Amniotic epithelial cell (primary cell): ENCODE results near the gene ATP10B.

Experiments used
- DNase-seq: peaks from one replicate; pipeline ENCODE4 v3.0.0-alpha.2; 2010; ENCODE audit warnings: low read depth

Gene ATP10B

DNA sequence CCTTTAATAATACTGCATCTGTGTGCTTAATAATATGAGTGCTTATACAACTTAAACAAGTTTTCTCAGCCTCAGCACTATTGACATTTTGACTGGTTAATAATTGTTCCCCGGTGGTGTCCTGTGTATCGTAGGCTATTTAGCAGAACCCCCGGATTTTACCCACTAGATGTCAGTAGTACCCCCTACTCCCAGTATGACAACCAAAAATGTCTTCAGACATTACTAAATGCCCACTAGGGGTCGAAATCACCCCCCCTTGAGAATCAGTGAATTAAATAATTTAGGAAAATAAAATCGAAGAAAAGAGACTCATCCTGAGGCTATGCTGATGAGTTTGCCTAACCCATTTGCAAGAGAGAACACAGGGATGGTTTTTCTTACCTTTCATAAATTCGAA is 166.3 kb downstream of the ATP10B start:
- no peak for DNase-seq

DNA sequence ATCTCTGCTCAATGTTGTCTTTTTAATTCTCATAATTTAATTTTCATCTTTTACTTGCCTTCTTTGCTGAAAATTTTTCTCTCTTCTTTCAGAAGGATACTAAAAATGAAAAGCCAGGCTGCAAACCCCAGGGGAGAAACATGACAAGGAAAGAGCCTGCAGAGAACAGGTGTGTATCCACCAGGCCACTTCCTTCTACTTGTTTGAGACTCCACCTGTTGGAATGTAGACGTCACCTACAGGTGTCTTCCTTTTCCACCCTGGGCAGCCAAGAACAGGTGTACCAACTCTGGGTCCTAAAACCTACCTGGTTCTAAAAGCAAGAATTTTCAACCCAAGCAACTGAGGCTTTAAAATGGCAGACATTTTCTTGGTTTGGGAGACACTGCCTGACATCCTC is 166.8 kb downstream of the ATP10B start:
- DNase-seq = no peak

DNA sequence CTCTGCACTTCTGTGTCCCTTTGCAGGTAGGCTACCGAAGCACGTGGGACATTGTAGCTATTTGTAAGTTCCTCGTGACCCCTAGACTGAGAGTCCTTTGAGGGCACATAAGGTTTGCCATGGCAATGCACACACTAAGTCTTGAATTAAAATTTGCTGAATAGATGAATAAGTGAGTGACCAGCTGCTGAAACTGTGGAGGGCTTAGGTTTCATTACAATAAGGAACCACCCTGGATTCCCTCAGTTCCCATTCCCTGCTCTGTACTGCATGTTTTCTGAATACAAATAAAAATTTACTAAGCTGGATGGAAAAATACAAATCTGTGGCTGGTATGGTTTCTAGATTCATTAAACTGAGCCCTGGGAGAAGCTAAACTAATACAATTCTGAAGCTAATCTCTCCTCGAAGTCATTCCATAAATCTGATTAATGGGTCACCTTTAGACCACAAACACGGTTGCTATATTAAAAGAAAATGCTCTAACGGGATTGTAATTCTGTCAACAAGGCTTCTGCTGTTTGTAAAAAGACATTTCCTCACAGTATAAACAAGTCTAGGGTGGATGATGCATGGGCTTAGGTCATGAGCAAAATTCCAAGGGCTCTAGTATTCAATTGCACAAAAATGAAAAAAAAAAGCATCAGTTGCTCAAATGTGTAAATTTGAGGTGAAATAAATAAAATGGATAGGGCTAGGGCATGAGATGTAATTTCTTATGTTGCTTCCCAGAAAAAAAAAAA is 172.3 kb downstream of the ATP10B start:
- DNase-seq = no peak

DNA sequence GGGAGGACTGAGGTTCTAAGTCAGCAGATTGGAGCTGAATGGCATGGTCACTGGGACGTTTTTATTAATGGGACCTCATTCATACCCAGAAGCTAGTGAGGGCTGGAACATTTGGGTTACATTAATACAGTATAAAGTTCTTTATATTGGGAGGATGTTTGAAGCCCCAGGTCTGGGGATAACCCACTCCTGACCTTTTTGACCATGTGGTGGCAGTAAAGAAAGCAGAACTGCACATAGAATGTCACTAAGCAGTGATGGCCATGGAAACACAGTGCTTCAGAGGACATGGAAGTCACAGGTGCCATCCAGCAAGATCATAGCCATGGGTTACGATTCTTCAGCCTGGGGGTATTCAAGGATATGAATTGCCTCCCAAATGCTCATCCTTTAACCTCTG is 176.0 kb downstream of the ATP10B start:
- DNase-seq = no peak

DNA sequence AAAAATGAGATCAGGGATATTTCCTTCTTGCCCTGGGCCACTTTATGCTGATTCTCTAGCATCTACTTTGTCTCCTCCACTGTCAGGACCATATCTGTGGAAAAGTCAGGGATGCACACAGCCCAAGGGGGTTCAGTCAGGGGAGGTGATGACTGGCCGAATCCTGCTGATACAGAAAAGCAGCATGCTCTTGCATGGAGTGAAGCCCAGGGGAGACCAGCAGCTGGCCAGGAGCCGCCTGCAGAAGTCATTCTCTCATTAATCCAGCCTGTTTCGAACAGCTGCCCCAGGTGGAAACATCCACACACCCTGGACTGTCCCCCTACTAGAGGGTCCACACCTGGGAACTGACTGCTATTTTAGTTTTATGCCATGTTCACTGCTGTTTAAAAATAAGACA is 177.1 kb downstream of the ATP10B start:
- DNase-seq = no peak

DNA sequence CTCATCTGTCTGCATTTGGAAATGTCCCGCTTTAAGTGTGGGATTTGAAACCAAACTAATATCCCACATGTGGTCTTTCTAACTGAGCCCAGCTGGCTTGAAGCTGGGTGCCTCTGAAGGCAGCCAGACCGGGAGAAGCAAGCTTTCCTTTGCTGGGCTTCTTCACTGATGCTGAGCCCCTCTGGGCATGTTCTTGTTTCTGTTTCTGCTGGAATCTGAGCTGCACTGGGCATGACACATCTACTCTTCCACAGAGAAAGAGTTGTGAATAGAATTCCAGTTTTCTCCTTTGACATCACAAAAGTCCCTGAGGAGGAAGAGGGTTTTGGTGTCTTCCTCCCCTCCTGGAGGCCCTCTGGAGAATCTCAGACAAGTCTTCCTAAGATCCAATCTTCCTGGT is 179.5 kb downstream of the ATP10B start:
- no peak for DNase-seq

DNA sequence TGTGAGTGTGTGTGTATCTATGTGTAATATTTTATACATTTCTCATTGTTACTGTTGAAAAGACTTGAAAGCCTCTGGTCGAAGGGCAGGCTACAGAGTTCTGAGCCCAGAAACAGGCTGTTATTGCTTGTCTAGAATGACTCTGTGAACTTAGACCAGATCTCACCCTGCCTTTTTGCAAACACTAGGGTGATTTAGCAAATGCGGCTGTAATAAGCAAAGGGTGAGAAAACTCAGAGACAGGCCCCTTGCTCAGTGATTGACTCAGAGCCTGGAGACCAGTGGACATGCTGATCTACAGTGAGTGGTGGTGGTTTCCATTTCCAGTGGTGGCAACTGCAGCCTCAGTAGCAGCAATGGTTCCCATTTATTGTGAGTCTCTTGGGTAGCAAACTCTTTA is 183.7 kb downstream of the ATP10B start:
- DNase-seq = no peak

DNA sequence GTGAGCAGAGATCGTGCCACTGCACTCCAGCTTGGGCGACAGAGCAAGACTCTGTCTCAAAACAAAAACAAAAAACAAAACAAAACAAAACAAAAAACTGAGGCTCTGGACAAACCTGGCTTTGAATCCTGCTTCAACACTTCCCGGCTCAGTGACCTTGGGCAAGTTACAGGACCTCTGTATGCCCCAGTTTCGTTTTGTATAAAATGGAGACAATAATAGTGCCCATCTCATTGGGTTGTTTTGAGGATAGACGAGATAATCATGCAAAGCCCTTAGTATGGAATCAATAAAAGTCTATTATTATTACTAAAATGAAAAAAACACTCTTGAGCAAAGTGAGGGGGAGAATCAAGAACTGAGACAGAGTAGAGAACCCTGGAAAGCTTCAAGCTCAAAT is 184.9 kb downstream of the ATP10B start:
- no peak for DNase-seq

DNA sequence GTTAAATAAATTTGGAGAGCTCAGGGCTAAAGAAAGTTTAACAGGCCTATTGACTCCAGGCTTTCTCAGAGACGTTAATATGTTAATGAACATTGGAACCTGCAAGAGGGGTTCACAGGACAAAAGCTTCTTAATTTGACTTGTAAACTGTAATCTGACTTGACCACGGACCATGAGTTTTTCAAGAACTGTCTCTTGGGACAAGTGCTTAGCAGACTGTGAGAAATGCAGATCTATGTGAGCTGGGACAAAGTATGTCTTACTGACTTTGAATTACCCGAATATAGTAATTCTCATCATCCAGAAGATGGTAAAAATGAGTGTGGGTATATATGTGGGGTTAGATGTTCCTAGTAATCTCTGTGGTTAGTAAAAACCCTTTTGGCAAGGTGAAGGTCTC is 186.6 kb downstream of the ATP10B start:
- no peak for DNase-seq

DNA sequence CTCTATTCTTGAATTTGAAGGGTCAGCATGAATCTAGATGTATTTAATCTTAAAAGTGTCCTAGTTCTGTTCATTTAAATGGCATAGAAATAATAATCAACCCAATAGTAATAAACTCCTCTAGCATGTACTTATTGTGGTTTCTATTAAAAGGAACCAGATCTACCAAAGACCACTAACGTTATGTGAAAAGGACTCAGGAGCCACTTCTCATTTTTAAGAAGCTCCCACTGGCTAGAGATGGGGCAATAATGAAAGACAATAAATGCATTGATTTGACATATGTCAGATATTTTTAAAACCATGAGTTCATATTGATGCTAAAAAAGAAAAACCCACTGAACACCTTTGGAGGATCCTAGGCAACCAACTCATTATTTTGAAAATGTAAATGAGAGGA is 191.9 kb downstream of the ATP10B start:
- DNase-seq = no peak

DNA sequence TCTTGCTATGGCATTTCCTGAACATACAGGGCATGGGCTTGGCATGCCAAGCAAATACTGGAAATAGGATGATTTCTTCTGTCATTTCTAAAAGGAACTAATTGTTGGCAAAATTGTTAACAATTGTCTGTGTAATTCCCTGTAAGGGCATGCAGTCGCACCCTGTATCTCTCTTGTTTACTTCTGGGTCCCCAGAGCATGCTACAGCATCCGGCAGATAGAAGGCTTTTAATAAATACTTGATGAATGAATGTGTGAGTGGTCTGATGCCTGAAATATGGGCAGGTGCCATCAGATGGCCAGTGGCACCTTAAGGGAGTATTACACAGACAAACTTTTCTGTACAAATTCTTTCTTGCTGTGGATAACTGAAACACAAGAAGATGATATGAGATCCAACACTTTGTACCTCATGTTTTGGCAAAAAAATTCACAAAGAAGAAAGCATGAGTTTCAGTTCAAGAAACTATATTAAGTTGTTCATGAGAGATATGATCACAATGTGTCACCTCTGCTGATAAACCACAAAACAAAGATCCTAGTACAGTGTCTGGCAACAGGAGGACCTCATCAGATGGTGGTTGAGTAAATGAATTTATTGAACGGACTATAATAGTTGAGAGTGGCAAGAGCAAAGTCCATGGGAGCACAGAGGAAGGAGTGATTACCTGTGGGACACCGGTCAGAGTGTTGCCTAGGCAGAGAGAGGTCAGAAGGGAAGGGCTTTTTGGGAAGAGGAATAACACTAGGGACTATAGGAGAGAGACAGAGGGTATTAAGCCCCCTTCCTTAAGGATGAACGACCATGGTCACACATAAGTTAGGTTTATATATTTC is 194.2 kb downstream of the ATP10B start:
- DNase-seq = no peak

DNA sequence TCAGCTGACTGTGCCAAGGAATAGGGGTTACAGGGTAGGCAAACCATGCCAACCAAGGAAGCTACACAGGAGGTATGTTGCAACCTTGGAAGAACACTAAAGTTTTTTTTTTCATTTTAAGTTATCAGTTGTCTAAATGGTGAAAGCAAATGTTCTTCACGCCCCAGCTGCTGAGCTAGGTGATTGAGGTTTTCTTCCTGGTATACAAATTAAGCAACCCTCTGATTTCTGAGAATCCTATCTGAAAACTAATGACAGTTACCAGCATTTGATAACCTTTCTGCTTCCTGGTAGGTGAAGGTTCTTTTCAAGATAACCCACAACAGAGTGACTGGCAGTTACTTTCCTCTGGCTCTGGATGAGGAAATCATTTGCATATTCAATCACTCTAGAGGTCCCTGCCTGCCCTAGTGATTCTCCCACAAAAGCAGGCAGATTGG is 194.9 kb downstream of the ATP10B start:
- DNase-seq = no peak

DNA sequence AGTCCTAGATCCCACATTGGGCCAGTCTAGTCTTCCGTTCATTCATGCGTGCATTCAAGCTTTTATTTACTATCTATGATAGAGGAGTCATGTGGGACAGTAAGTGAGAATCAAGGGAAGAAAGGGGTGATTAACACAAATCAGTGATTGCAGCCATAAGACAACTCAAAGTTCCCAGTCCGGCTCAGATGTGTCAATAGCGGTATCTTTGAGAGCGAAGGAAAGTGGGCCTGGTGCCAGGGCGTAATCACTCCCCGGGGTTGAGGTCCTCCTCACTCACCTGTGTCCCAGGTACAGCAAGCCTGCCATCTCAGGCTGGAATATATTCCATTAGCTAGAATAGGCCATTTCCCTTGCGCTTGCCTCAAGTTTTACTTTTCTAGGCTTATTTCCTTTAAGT is 196.3 kb downstream of the ATP10B start:
- DNase-seq = no peak

DNA sequence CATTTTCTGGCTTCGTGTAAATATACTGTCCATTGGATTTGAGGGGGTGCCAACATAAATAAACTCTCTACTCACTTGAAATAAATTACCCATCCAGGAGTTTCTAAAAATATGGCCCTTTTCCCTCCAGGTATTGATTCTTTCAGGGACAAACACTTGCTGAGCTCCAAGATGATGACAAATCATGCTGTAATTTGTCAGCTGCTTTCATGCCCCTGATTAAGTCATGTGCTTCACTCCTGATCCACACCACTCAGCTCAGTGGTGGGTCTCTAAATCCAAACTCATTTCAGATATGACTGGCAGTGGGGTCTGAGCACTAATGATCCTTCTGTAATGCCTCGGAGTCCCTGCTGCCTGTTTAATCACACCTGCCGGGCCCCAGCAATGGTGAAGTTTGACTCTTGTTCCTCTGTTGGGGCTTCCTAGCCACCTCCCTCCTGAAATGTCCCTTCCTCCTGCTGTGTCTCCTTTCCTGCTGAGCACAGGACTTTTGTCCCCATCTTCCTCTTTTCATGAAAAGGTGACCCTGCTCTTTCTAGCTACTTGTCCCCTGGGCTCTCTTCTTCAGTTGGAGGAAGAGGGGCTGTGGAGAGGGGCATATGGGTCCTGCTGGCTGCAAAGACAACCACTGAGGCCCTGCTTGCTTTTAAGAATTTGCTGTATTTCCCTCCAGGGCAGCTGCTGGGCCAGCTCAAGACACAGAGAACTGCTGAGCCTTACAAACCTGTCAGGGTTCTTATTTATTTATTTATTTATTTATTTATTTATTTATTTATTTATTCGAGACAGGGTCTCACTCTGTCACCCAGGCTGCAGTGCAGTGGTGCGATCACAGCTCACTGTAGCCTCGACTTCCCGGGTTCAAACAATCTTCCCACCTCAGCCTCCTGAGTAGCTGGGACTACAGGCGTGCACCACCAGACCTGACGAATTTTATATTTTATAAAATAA is 200.0 kb downstream of the ATP10B start:
- DNase-seq = no peak

DNA sequence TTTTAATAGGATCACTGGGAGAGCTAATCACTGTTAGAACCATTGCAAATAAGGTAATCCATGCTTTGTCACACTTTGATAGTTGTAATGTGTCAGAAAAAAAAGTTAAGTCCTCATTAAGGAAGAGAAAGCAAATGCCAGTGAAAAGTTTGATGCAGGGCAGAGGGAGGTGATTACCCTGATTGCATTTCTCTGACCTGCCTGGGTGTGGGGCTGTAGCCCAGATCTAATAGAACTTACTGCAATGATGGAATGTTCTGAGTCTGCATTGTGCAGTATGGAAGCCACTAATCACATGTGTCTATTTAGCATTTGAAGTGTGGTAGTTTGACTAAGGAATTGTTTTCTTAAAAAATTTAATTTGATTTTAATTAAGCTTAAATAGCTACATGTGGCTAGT is 202.7 kb downstream of the ATP10B start:
- no peak for DNase-seq

DNA sequence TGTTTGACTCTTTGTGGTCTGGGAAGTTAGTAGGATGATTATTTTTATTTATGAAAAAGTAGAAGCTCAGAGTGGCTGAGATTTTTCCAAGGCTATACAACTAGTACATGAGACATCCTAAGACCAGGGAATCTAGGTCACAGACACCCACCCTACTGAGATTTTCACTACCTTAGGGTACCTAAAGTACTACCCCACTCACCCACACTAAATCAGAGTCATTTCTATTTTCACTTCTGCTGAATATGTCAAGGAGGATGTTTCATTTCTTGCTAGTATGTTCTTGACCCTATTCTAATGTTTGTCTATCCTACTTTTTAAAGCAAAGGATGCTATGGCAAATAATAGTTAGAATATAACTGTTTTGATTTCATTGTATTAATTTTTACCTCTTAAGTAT is 206.0 kb downstream of the ATP10B start:
- DNase-seq = no peak

DNA sequence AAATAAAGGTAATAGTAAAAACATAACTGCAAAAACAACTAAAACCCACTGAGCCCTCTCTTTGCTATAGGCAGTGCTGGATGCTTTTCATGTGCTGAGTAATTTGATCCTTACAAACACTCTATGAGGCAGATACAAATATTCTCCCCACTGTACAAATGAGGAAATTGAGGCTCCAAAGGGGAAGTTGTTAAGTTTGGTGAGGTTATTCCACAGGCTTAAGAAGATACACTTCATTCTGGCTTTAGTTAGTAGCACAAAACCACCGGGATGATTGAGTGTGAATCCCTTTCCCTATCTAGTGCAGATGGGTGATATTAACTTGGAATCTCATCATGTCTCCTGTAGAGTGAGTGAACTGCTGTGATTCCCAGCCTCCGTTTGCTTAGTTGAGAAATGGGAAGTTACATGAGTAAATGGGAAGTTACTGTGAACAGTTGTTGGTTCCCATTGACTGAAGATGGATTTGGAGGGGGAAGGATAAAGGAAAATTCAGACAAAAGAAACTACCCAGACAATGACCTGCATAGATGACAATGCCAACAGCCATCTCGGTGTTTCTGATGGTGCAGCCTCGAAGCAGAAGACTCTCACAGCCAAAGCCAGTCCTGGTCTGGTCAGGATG is 208.3 kb downstream of the ATP10B start:
- DNase-seq = no peak

DNA sequence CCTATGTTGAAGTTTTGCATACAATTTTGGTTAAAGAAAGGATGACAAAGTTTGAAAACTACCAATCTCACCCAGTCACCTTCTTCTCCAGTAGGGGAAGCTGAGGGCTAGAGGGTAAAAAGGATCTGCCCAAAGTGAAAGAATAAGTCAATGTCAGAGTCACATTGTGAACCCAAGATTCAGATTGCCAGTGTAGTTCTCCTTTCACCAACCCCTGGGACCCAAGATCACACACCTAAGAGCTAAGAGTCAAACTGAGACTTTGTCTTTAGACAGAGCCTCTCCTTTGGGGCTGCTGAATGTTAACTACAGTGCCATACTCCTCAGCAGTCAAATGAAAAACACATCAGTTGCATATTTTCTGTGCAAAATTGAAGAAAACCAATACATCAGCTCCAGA is 210.6 kb downstream of the ATP10B start:
- DNase-seq = no peak

DNA sequence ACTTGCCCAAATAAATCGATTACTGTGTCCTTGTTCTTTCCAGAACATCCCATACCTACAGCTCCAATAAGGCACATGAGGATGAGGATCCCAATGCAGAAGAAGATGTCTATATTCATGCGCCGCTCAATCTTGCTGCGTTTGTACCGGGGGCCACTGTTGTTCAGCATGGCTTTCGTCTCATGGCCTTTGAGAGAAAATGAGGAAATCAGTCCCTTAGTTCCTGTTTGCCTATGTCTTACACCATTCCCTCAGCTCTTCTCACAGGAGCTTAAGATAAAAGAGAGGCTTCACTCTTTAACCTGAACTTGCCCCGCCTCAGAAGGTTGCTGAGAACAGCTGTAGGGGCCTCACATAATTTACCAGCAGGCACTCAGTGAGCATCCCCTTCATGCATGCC is 211.6 kb downstream of the ATP10B start:
- no peak for DNase-seq

DNA sequence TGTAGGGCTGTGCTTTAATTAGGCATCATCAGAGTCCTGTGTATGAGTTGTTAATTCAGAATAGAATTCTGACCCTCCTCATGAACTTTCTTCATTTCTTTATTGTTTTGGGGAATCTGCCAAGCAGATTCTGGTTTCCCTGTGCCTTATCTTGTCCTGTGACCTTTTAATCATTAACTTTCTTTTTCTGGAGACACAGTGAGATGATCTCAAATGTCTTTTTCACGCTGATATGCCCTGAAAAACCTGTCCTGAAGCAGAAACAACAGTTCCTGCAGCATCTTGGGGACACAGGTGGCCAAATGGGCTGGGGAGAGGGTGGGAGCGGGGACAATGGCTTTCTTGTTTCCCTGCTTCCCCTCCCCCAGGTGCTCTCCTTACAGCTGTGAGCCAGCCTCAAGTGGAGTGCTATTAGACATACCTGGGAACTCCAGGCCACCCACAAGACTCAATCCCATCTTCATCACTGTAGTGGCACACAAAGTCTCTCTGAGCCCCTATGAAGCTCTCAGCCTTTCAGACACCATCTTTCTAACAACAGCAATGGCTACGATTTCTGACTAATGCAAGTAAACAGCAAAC is 213.8 kb downstream of the ATP10B start:
- DNase-seq = no peak

DNA sequence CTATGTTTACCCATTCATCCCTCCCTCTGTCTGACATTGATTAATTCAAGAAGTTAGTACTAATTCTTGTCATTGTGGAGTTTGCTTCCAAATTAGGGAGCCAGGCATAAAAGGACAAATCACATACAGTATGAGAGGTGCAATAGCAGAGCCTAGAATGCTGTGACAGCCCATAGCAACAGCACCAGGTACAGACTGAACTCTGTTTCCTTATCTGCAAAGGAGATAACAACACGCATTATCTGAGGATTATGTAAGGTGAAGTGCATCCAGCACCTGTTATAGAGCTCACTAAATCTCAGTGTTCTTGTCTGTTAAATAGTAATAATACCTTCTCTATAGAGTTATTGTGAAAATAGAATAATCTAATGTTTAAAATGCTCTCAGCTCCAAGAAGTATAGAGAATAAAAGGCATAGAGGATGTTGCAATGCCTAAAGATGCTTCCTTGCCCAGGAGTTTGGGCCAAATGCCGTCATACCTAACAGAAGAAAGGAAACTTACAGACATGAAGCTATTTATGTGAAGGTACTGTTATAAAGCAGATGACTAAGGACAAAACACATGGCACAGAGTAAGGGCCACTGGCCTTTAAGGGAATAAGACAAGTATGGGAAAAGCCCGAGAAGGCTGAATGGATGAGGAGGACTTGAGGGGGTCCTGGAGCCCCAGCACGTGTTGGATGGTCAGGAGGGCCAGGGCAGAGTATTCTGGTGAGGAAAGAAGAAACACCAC is 214.5 kb downstream of the ATP10B start:
- DNase-seq = no peak
